GM12878 (cell line): ENCODE data around the gene FARS2. TPM values are rescaled to one million over a fixed set of nuclear protein-coding genes. Genes with fewer than 3 reads are reported as not detected.

ENCODE experiments used
- ATAC-seq: fragments of 200-7000 bp; cut with Tn5 transposase; 3 replicates; pipeline ENCODE4 v1.9.1; 2020; ENCODE audit warnings: mild to moderate bottlenecking, moderate library complexity
- BruUV-seq: library from RNA; stranded (reverse); fragments of 400-500 nt; replicated peaks from 2 replicates; lab custom pipeline; 2021; lab: Mats Ljungman, UMichigan
- CTCF ChIA-PET: fragments of 300-600 bp; sonication (Branson Sonifier 250); formaldehyde crosslinking; extraction: SDS; loops from one replicate; lab custom pipeline; 2021; ENCODE audit warnings: inconsistent platforms; lab: Yijun Ruan, JAX
- POLR2A ChIA-PET: fragments of 350-600 bp; formaldehyde crosslinking; extraction: SDS; loops from one replicate; lab custom pipeline; 2021; ENCODE audit warnings: inconsistent platforms; lab: Charles Lee
- RAD21 ChIA-PET: fragments of 300-600 bp; sonication (Branson Sonifier 250); formaldehyde crosslinking; loops from one replicate; lab custom pipeline; 2023; ENCODE audit warnings: antibody characterized with exemption; ENCODE audit not compliant: unreplicated experiment; lab: Charles Lee
- SMC1A ChIA-PET: fragments of 300-600 bp; sonication (Branson Sonifier 250); formaldehyde crosslinking; loops from one replicate; lab custom pipeline; 2023; ENCODE audit not compliant: unreplicated experiment, uncharacterized antibody; lab: Charles Lee
- DNase-seq: peaks from one replicate; pipeline ENCODE4 v3.0.0-alpha.2; 2011; ENCODE audit warnings: low read depth, low spot score
- FAIRE-seq: peaks from 3 replicates; lab custom pipeline; 2011; peaks lifted over from hg19 to GRCh38; lab: Jason Lieb, UNC
- H2AFZ ChIP-seq: 2 replicates; pipeline ENCODE4 v1.6.0; 2011; ENCODE audit warnings: low read depth, low read length, control low read depth; ENCODE audit not compliant: control insufficient read depth
- H3K27ac ChIP-seq: 2 replicates; pipeline ENCODE4 v1.5.1; 2011; ENCODE audit warnings: control low read depth; ENCODE audit not compliant: control insufficient read depth, insufficient read depth
- H3K27me3 ChIP-seq, 2 experiments: replicated peaks in 1 of 2; 2 replicates each; pipeline versions ENCODE4 v1.6.0 to v1.6.1; 2011; ENCODE audit warnings: low read length in 1 of 2; ENCODE audit not compliant: control insufficient read depth in 2 of 2, insufficient read depth in 2 of 2
- H3K36me3 ChIP-seq, 2 experiments: 2 replicates each; pipeline ENCODE4 v1.5.1; 2011; ENCODE audit warnings: low read length in 1 of 2; ENCODE audit not compliant: control insufficient read depth in 2 of 2, insufficient read depth in 2 of 2
- H3K4me1 ChIP-seq: 2 replicates; pipeline ENCODE4 v1.6.1; 2011; ENCODE audit warnings: mild to moderate bottlenecking, low read length, moderate library complexity, mixed read lengths; ENCODE audit not compliant: control insufficient read depth, insufficient read depth
- H3K4me2 ChIP-seq: 2 replicates; pipeline ENCODE4 v1.6.0; 2011; ENCODE audit warnings: control low read depth; ENCODE audit not compliant: control insufficient read depth, insufficient read depth
- H3K4me3 ChIP-seq: fragments of 200-600 bp; sonication (generic); 2 replicates; pipeline ENCODE4 v1.5.1; 2016
- H3K79me2 ChIP-seq: 2 replicates; pipeline ENCODE4 v1.6.0; 2011; ENCODE audit warnings: low read length; ENCODE audit not compliant: control insufficient read depth, insufficient read depth
- H3K9ac ChIP-seq: 2 replicates; pipeline ENCODE4 v1.8.0; 2011; ENCODE audit warnings: low read length, control low read depth, mixed read lengths; ENCODE audit not compliant: control insufficient read depth, insufficient read depth
- H3K9me3 ChIP-seq: replicated peaks from 3 replicates; pipeline ENCODE4 v1.5.1; 2011; ENCODE audit warnings: mild to moderate bottlenecking, low read length; ENCODE audit not compliant: control insufficient read depth, insufficient read depth
- H4K20me1 ChIP-seq: 2 replicates; pipeline ENCODE4 v1.6.0; 2011; ENCODE audit not compliant: control insufficient read depth, insufficient read depth
- BMI1 ChIP-seq: fragments of 450-650 bp; IDR thresholded peaks from 2 replicates; pipeline ENCODE4 v1.6.1; 2016; ENCODE audit warnings: mild to moderate bottlenecking, moderate library complexity, borderline replicate concordance
- CREB1 ChIP-seq: IDR thresholded peaks from 2 replicates; pipeline ENCODE4 v1.6.1; 2012; ENCODE audit warnings: low read depth, mild to moderate bottlenecking, inconsistent platforms
- E2F8 ChIP-seq: fragments of 450-650 bp; IDR thresholded peaks from 2 replicates; pipeline ENCODE4 v1.6.1; 2018; ENCODE audit warnings: mild to moderate bottlenecking, low read depth, moderate library complexity; ENCODE audit not compliant: partially characterized antibody
- EED ChIP-seq: sonication (generic); IDR thresholded peaks from 2 replicates; pipeline ENCODE4 v1.6.1; 2016; ENCODE audit warnings: antibody characterized with exemption, low read depth
- IKZF1 ChIP-seq: fragments of 450-650 bp; conservative IDR thresholded peaks from 2 replicates; pipeline ENCODE4 v1.6.1; 2017; ENCODE audit warnings: antibody characterized with exemption, mild to moderate bottlenecking
- NR2C2 ChIP-seq: IDR thresholded peaks from 2 replicates; pipeline ENCODE4 v1.6.1; 2011; ENCODE audit warnings: borderline replicate concordance, low read depth; ENCODE audit not compliant: control insufficient read depth, insufficient read length
- SMC3 ChIP-seq: IDR thresholded peaks from 2 replicates; pipeline ENCODE4 v1.6.1; 2011; ENCODE audit warnings: low read length, improper control_type of control experiment, borderline replicate concordance
- ZNF592 ChIP-seq: fragments of 450-650 bp; IDR thresholded peaks from 2 replicates; pipeline ENCODE4 v1.6.1; 2017; ENCODE audit warnings: mild to moderate bottlenecking, moderate library complexity
- WGBS: methylation state at CpG from one replicate; pipeline ENCODE4 v1.1.6; 2016; ENCODE audit warnings: low lambda C conversion rate; ENCODE audit not compliant: insufficient replicate concordance, insufficient coverage; ENCODE audit errors: missing lambda C conversion rate; 5-methylcytosine and 5-hydroxymethylcytosine counted together
- in situ Hi-C: fragments of 300-500 bp; cut with MboI; formaldehyde crosslinking; loops from 9 replicates; pipeline ENCODE4 v1.14.3; 2018; ENCODE audit warnings: mixed read lengths
- intact Hi-C: fragments of 100-400 bp; cut with micrococcal nuclease; formaldehyde crosslinking; loops from one replicate; pipeline ENCODE4 v1.14.2; 2022; ENCODE audit not compliant: unreplicated experiment
- polyA plus RNA-seq, 11 experiments: library from polyadenylated mRNA; depleted of rRNA in 4 of 11; unstranded in 6 of 11; stranded (reverse) in 5 of 11; fragments of >200 nt; fragmentation: Nextera tagmentation in 4 of 11; fragmentation: Illumina TruSeq in 1 of 11; extraction: Ambion mirVana in 4 of 11; extraction: Trizol in 1 of 11; gene quantifications; 1 replicate in 1 of 11; 2 replicates in 10 of 11; pipeline versions ENCODE4 v1.2.1 to v1.2.3, GENCODE V29; 2011 to 2016; ENCODE audit warnings: inconsistent platforms in 2 of 11, missing spikeins in 2 of 11, low read depth in 1 of 11
- total RNA-seq, 4 experiments: library from RNA; depleted of rRNA in 3 of 4; stranded (reverse); fragments of >200 nt in 3 of 4; fragmentation: Illumina TruSeq in 1 of 4; extraction: Trizol in 1 of 4; gene quantifications; 2 replicates each; pipeline versions ENCODE4 v1.2.1 to v1.2.3, GENCODE V29; 2013 to 2021

The FARS2 gene
- total and polyA plus RNA-seq, 10 of the 15 experiments (the other 5 are each of a cell fraction or from before 2014, with no cell fraction given), result 16.8 to 46.7 (median 25.6) TPM

- Histone ChIP-seq H3K27me3 (no peaks in the 10 kb centered on the region), H4K20me1 (no peaks in the 10 kb centered on the region)
Observed at GRCh38 chr6:5781019-5781418, 519.7 kb downstream of the FARS2 start.

More at GRCh38 chr6:5781019-5781418, 519.7 kb downstream of the FARS2 start:
- WGBS, result over 99% methylated on average over 6 of the region's 6 CpGs
- CTCF ChIA-PET, result no interaction called here
- no TSS peak for BruUV-seq
- Histone ChIP-seq H3K9ac (no peak overlapping the region), H2AFZ (no peak overlapping the region), H3K4me3 (no peak overlapping the region), H3K27ac (no peak overlapping the region), H3K4me2 (no peak overlapping the region), H3K36me3 (no peaks in the 10 kb centered on the region), H3K4me1 (peaks cover 10% of the 10 kb centered on the region), H3K9me3 (no peaks in the 10 kb centered on the region), H3K79me2 (no peaks in the 10 kb centered on the region)
- intact Hi-C loops (no loop called here), in situ Hi-C loops (no loop called here)
- DNase-seq, result no peak
- RAD21 ChIA-PET, result no interaction called here
- FAIRE-seq, result no peak
- POLR2A ChIA-PET, result no interaction called here
- ATAC-seq, result no peak
- SMC1A ChIA-PET, result no interaction called here
- TF ChIP-seq SMC3 (no peak), NR2C2 (no peak), BMI1 (no peak), IKZF1 (no peak), CREB1 (no peak), ZNF592 (no peak), EED (no peak), E2F8 (no peak)
